ENCODE measurements around the gene ABCC2. TPM values are rescaled to one million over a fixed set of nuclear protein-coding genes. Genes with fewer than 3 reads are reported as not detected.
"Not testable (repeated sequence)": the region's sequence is repeated elsewhere in the genome, so short reads cannot be mapped to it uniquely, and the experiment has no call there.

Gene ABCC2
- total RNA-seq, 4 donors from 2014 or later: 0.84 to 9.1 (median 1.5) TPM

DNA sequence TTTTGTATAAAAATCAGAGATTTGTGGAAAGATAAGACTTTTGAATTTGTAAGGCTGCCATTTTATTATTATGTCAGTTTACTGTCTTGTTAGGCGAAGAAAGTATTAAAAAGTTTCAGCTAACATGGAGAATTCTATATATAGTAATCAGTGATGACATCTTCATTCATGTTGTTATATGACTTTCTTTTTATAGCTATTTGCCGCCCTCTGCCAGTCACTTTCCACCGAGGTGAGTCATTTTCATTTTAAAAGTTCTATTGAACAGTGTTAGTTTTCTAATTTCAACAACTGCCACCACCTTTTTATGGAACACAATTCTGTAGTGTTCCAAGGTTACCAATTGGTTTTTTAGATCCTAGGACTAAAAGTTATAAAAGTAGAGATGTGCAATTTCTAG is 38.6 kb upstream of the ABCC2 start:
- TF ChIP-seq, protein P1, sequence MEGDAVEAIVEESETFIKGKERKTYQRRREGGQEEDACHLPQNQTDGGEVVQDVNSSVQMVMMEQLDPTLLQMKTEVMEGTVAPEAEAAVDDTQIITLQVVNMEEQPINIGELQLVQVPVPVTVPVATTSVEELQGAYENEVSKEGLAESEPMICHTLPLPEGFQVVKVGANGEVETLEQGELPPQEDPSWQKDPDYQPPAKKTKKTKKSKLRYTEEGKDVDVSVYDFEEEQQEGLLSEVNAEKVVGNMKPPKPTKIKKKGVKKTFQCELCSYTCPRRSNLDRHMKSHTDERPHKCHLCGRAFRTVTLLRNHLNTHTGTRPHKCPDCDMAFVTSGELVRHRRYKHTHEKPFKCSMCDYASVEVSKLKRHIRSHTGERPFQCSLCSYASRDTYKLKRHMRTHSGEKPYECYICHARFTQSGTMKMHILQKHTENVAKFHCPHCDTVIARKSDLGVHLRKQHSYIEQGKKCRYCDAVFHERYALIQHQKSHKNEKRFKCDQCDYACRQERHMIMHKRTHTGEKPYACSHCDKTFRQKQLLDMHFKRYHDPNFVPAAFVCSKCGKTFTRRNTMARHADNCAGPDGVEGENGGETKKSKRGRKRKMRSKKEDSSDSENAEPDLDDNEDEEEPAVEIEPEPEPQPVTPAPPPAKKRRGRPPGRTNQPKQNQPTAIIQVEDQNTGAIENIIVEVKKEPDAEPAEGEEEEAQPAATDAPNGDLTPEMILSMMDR (IDR thresholded peaks at IDR 0.05): no peak
- DNase-seq (ENCODE audit: low spot score) (no peak), ATAC-seq (ENCODE audit: low FRiP score) (no peak)

DNA sequence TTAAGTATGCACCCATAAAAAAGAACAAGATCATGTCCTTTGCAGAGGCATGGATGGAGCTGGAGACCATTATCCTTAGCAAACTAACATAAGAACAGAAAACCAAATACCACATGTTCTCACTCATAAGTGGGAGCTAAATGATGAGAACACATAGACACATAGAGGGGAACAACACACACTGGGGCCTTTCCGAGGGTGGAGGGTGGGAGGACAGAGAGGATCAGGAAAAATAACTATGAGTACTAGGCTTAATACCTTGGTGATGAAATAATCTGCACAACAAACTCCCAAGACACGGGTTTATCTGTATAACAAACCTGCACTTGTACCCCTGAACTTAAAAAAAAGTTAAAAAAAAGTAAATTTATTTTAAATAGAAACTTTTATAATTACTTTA is 36.3 kb upstream of the ABCC2 start:
- ATAC-seq (ENCODE audit: low FRiP score); DNase-seq (ENCODE audit: low spot score): not testable (repeated sequence)

DNA sequence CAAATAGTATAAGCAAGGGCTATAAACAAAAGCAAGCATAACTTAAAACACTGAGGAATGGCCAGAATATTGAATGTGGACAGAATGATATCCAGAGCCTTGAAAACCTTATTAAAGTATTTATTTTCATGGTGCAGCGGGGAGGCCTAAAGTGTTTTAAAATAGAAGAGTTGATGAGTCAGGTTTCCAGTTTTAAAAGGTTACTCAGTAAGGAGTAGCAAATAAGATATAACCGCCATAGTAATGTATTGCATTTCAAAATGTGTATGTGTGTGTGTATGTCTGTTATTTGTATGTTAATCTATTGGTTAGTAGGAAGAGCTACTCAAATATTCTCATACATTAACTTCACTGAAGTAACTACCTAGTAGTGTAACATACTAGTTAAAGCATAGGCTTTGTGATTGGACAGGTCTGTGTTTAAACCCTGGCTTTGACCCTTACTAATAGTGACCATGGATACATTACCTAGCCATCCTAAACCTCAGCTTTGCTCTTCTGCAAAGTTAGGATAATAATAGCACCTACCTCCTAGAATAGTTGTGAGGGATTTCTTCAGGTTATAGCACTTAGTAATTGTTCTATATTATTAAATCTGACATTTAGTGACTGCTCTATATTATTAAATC is 33.5 kb upstream of the ABCC2 start:
- ATAC-seq (ENCODE audit: low FRiP score) (no peak), DNase-seq (ENCODE audit: low spot score) (no peak)
- TF ChIP-seq, protein P1 (IDR thresholded peaks at IDR 0.05): no peak

DNA sequence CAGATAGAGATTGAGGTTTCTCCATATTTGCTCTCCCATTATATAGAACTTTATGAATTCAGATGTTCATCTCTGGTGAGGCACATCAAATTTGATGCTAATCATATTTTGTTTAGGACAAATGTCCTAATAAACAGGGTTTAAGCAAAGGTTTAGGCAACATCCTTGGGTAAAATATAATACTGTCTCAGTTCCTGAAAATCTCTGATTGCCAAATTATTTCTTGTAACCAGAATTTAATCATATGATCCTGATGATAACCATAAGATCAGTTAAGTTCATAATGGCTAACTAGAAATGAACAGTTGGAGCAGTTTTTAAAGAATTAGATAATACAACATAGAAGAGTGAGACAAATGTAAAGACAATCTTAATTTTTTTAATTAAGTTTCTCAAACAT is 31.8 kb upstream of the ABCC2 start:
- ATAC-seq (ENCODE audit: low FRiP score) (no peak), DNase-seq (ENCODE audit: low spot score) (no peak)
- TF ChIP-seq, protein P1 (IDR thresholded peaks at IDR 0.05): no peak

DNA sequence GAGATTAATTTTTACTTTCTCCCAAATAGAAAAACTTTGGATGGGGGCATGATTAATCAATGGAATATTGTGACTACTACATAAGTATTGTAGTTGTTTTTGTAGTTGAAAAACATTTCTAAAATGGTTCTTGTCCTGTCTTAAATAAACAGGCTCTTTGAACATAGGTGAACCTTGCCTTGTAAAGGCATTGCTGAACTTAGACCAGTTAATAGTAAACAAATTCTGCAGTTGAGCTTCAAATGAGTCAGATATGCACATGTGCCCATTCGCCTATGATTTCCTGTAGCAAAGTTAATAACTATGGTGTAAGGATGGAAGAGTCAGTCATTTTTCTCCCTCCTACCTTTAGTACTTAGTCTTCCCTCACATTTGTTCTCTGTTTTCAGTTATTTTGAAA is 27.8 kb upstream of the ABCC2 start:
- ATAC-seq (ENCODE audit: low FRiP score) (no peak), DNase-seq (ENCODE audit: low spot score) (no peak)
- TF ChIP-seq, protein P1 (IDR thresholded peaks at IDR 0.05): no peak

DNA sequence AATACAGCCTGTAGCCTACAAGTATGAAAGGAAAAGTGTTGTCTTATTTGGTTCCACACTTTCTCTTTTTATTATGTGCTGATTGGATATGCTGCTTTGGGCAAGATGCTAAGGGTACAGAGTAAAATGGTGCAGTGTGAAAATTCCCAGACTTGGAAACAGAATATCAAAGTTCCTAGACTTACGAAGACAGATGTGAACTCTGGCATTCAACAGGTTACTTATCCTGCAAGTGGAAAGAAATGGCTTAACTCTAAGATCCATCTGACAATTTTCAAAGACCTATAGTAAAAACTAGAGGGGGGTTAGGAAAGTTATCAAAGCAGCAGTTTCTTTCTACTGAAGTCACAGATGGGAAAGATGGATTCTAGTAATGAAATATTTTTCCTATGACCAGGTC is 26.3 kb upstream of the ABCC2 start:
- TF ChIP-seq, protein P1 (IDR thresholded peaks at IDR 0.05): no peak
- ATAC-seq (ENCODE audit: low FRiP score) (no peak), DNase-seq (ENCODE audit: low spot score) (no peak)

DNA sequence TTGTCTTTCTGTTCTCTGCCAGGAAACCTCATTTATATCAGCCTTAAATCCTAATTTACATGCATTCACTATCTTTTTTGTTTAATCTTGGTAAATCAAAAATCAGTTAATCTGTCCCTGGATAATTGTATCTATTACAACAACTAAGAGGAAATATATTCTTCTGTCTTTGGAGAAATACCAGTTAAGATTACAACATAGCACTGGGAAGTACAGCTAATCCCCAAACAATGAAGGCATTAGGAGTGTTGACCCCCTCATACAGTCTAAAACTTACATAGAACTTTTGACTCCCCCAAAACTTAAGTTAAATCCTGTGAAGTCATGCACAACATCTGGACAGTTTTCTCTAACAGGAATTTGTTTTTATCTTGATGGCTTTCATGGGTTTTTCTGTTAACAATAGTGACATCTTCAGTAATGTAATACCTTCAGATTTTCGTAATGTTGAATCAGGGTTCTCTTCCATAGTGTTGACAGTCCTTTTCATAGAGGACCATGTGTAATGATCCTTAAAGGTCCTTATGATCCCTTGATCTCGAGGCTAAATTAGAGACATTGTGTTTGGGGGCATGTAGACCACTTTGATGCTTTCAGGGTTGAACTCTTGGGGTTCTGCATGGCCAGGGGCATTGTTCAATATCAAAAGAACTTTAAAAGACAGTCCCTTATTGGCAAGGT is 24.1 kb upstream of the ABCC2 start:
- TF ChIP-seq, protein P1 (IDR thresholded peaks at IDR 0.05): no peak
- DNase-seq (ENCODE audit: low spot score): no peak
- ATAC-seq (ENCODE audit: low FRiP score): no peak
